GM12872 (cell line): ENCODE data around the gene PID1.

Source experiments
- TF ChIP-seq, protein P1 (sequence below): IDR thresholded peaks from 3 replicates; pipeline ENCODE4 v1.5.1; 2011; ENCODE audit warnings: low read depth, mild to moderate bottlenecking, low read length, moderate library complexity; ENCODE audit not compliant: insufficient read depth

The PID1 gene

DNA sequence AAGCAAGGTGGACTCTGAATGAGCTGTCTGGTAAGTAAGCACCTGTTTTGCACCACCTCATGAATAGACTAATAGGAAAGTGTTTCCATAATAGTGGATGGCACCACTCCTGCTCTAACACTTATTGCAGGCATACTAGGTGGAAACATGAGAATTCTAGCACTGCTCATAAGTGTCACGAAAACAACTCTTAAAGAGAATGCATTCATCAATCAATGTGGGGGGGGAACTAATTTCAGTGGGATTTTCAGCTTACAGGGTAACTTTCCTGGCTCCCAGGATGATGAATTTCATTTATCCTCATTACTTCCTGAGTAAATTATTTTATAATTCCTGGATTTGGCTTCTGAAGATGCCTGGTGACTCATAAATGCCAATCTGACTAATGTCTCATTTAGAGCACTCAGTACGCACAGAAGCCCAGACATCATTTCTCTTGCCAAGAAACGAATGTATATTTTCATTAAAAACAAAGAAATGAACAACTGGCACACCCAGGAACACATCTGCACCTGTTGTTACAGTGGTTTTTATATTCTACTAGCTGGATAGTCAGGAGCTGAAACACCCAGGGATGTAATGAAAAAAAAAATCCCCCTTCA is 129.6 kb downstream of the PID1 start:
- TF ChIP-seq, protein P1, sequence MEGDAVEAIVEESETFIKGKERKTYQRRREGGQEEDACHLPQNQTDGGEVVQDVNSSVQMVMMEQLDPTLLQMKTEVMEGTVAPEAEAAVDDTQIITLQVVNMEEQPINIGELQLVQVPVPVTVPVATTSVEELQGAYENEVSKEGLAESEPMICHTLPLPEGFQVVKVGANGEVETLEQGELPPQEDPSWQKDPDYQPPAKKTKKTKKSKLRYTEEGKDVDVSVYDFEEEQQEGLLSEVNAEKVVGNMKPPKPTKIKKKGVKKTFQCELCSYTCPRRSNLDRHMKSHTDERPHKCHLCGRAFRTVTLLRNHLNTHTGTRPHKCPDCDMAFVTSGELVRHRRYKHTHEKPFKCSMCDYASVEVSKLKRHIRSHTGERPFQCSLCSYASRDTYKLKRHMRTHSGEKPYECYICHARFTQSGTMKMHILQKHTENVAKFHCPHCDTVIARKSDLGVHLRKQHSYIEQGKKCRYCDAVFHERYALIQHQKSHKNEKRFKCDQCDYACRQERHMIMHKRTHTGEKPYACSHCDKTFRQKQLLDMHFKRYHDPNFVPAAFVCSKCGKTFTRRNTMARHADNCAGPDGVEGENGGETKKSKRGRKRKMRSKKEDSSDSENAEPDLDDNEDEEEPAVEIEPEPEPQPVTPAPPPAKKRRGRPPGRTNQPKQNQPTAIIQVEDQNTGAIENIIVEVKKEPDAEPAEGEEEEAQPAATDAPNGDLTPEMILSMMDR = no peak

DNA sequence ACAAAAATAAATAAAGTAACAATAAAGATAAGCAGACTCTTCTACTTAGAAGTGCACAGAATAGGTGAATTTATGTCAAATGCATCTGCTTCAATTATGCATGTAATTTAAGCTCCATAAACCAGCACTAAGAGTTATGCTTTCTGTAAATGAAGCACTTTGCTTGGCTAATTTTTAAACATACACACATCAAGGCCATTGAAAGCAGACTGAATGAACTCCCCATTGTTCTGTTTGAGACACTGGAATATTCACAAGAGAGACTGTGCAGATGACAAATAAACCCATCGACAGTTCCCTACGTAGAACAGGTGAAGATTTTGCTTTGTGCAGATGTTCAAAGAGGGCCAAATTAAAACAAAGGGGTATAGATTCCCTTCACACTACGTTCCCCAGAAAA is 133.4 kb downstream of the PID1 start:
- TF ChIP-seq, protein P1 = no peak

DNA sequence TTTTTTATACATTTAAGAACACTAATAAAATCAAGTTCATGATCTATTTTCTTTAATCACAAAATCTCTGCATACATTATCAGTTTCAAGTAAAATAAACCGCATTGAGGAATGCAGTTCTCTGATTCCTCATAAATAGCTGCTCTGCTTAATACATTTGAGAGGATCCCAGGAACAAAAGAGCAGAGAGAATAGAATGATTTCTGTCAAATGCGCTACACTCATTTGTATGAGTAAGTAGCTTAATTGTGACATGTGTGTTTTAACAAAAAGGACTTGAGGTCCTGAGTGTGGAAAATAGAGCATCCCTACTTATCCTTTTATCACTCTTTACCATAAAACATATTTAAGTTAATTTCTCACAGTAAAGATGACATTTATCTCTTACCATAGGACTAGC is 134.0 kb downstream of the PID1 start:
- TF ChIP-seq, protein P1 = no peak

DNA sequence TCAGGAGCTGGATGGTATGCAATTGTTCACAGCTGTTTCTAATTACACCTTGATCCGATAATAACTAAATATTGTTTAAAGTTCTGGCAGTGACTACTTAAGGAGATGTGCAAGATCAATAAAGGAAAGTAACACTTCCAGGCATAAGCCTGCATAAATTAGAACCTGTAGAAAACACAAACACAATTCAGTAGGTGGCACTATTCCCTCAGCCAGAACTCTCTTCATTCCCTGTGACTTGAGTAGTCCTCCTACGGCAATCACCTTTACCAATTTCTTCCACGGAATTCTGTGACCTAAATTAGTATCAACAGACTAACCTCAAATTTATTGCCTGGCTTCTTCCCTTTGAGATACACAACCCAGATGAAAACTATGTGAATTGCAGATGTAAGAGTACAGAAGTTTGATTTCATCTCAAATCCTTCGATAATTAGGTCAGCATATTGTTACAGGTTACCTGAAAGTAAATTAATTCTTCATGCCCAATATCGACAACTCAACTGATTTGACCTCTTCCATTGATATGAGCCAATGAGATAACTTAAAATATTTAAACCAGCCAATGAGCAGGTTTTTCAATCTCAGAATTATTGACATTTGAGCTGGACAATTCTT is 137.8 kb downstream of the PID1 start:
- TF ChIP-seq, protein P1 = 0 out of 3 replicates have a peak, but pooled peaks have one; percentile 7

DNA sequence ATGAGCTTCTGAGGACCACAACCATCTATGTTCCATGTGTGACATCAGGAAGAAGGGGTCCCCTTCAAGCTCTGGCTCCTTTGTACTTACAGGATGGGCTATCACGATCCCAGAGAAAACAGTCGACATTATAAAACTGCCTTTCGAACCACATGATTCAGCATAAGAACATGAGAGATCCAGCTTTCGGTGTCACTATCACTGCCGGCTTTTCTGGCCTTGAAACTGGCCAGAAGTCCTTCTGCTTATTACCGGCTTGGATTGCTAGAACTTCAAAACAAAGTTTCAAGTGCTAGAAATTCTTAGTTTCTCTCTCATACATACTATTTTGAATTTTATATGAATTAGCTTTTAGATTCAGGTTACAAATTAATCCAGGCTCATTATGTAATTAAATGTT is 138.9 kb downstream of the PID1 start:
- TF ChIP-seq, protein P1 = no peak

DNA sequence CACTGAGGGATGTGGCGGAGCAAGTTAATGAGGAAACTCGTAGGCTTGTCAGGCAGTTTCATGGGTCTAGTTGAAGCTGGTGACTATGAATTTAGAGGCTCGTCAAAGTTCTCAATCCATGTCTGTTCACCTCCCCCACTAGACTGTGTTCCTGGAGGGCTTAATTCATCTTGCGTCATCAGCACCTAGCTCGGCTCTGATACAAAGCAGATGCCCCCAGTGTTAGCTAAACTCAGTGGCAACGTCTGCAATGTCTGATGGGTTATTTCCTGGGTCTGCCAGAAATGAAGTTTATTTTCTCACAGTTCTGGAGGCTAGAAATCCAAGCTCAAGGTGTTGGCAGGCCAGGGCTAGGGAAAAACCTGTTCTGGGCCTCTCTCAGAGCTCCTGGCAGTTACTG is 140.6 kb downstream of the PID1 start:
- TF ChIP-seq, protein P1 = no peak

DNA sequence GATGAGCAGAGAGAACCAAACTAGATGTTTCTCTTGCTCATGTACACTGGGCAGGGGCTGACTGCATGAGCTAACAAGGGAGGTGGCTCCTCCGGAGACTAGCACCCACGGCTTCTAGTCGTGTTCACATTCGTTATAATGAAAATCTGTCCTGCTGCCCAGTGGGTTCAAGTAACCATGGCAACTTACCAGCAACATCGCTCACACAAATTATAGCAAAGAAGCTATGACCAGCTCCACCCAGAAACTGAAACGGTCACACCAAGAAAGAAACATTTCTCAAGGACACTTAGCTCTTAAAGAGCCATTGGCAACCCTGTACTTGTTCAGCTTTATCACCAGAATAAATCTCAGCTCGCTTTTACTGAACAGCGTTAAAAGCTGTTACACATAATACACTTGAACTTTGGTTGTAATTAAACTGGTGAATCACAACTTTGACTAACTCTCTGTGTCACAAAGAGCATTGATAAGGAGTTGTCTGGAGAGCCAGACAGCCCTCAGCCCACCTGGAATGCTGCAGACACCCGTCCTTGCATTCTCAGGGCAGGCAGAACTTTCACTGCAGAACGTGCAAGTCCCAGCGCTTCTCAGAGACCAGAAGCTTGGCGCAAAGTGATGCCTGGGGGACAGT is 141.2 kb downstream of the PID1 start:
- TF ChIP-seq, protein P1 = no peak
